GM21367 (cell line): ENCODE data around the gene SPESP1.

Experiments
- ATAC-seq: cut with Tn5 transposase; IDR thresholded peaks from one replicate; pipeline ENCODE4 v1.9.1; 2021; ENCODE audit not compliant: unreplicated experiment

Gene SPESP1

DNA sequence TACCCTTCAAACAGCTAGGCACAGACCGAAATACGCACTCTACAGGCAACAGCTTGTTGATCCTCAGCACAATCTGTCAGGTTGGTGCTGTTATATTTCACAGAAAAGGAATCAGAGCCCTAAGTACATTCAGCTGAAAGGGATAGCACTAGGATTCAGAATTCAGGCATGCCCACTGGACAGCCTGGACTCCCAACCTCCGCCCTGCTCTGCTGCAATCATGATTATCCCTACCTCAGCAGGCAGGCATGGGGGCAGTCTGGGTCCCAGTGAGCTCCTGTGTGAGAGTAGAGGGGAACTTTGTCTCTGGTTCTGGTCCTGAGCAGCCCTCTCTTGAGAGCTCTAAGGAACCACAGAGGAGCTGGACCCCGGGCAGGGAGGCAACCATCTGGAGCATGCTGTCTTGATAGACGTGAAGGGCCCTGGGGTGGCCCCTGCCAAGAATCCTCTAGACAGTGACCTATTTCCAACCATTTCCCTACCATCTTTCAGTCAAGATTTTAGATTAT, 60.7 kb downstream of the SPESP1 start:
- ATAC-seq: no peak

DNA sequence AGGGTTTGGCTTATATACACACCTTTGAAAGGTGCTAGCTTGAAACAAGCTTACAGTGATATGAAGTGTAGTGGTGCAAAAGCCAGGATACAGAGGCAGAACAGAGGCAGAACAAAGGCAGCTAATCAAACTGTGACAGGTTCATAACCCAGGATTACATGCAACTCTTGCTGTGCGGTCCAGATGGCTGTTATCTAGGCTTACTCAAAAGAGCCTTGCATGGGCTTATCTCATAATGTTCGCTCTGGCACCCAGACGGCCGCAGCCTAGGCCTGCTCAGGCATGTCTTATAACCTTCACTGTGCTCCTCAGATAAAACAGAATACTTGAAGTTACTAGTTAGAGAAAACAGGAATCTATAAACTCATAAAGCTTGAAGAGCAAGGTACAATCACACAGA, 61.4 kb downstream of the SPESP1 start:
- no peak for ATAC-seq

DNA sequence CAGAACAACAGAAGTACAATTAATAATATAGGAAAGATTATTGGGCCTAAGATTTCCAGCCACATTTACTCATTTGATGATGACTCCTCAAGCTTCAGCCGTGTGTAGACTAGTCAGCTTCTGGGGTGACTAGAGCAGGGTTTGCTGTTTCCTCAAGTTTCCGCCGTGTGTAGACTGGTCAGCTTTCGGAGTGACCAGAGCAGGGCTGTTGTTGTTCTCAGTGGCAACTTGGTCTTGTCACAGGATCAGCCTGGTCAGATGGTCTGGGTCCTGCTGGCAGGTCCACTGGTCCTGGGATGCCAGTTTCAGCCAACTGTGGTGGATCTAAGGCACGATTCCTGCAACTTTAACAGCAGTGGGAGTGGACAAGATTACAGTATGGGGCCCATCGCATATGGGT, 62.4 kb downstream of the SPESP1 start:
- ATAC-seq: no peak

DNA sequence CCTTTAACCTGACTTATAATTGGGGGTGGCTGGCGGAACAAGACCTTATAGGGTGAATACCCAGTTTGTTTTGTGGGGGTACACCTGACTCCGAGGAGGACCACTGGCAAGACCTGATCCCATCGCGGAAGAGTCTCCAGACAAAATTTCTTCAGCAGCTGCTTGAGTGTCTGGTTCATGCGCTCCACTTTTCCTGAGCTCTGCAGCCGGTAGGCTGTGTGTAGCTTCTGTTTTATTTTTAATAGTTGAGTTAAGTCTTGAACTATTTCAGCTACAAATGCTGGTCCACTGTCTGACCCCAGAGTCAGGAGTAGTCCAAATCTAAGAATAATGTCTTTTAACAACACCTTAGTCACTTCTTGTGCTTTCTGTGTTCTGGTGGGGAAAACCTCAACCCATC, 63.0 kb downstream of the SPESP1 start:
- no peak for ATAC-seq

DNA sequence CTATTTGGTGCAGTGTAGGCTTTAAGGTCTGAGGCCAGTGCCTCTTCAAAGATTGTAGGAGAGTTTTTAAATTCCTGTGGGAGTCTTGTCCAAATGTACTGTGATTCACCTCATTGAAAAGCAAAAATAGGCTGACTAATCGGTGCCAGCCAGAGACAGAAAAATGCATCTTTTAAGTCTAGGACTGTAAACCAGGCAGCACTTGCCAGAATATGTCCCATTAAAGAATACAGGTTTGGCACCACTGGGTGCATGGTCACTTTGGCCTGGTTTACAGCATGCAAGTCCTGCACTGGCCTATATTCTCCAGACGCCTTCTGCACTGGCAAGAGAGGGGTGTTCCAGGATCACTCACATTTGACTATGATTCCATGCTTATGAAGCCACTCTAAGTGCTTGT, 63.8 kb downstream of the SPESP1 start:
- no peak for ATAC-seq

DNA sequence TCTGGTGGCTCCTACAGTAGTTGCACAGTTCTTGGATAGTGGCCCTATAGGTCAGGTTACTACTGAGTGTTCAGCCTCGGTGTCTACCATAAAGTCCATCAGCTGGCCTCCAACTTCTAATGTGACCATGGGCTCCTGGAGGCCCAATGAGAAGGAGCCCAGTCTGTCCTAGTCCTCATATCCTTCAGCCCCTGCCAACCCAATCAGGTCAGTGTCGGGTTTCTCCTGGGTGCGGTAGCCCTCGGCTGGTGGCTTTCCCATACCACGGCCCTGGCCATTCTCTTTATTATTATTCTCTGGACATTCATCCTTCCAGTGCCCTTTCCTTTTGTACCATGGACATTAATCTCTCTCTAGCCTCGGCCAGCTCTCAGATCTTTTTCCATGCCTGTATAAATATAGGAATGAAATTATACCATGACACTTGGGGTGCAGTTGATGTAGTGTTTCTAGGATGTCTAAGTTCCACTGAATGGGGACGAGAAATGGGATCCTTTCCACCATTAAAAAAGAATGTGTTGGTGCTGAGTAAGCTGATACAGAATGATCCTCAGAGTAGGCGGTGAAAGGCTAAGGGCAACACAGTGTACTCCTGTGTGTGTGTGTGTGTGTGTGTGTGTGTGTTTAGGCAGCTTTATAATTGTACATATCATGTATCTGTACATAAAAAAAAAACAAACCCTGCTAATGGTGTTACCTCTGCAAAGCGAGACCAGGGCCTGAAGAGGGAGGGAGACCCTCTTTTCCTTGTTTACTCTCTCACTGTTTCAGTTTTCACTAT, 64.8 kb downstream of the SPESP1 start:
- no peak for ATAC-seq
